IMR-90 (cell line): ENCODE results near the gene DYNC1H1. TPM values are rescaled to one million over a fixed set of nuclear protein-coding genes. Genes with fewer than 3 reads are reported as not detected.

Experiments
- ATAC-seq: fragments of 200-7000 bp; cut with Tn5 transposase; 2 replicates; pipeline ENCODE4 v1.9.1; 2020; ENCODE audit warnings: low read depth, mild to moderate bottlenecking, moderate library complexity
- BruUV-seq: library from RNA; stranded (reverse); fragments of 400-500 nt; replicated peaks from 2 replicates; lab custom pipeline; 2021; lab: Mats Ljungman, UMichigan
- CTCF ChIA-PET: fragments of 300-600 bp; formaldehyde crosslinking; extraction: SDS; loops from one replicate; lab custom pipeline; 2021; ENCODE audit warnings: antibody characterized with exemption; lab: Yijun Ruan, JAX
- POLR2A ChIA-PET: fragments of 300-600 bp; sonication (Branson Sonifier 250); formaldehyde crosslinking; loops from one replicate; lab custom pipeline; 2022; ENCODE audit warnings: antibody characterized with exemption; ENCODE audit not compliant: unreplicated experiment; lab: Charles Lee
- DNase-seq: peaks from one replicate; pipeline ENCODE4 v3.0.0; 2013
- H2AFZ ChIP-seq: replicated peaks from 2 replicates; pipeline ENCODE3; 2013; ENCODE audit warnings: low read length, mild to moderate bottlenecking; ENCODE audit not compliant: poor library complexity
- H2AK5ac ChIP-seq: 2 replicates; pipeline ENCODE4 v1.6.1; 2013; ENCODE audit warnings: low read depth, low read length, inconsistent platforms
- H2AK9ac ChIP-seq: replicated peaks from 2 replicates; pipeline ENCODE3; 2013; ENCODE audit warnings: mild to moderate bottlenecking, low read depth, low read length, moderate library complexity; ENCODE audit not compliant: poor library complexity
- H2BK120ac ChIP-seq: 2 replicates; pipeline ENCODE4 v1.6.1; 2013; ENCODE audit warnings: low read depth, low read length, inconsistent platforms
- H2BK15ac ChIP-seq: 3 replicates; pipeline ENCODE4 v1.6.1; 2013; ENCODE audit warnings: low read depth, low read length, inconsistent platforms
- H2BK20ac ChIP-seq: 2 replicates; pipeline ENCODE4 v1.6.1; 2013; ENCODE audit warnings: low read depth, mild to moderate bottlenecking, inconsistent platforms, low read length, moderate library complexity
- H2BK5ac ChIP-seq: 2 replicates; pipeline ENCODE4 v1.6.1; 2013; ENCODE audit warnings: mild to moderate bottlenecking, low read depth, low read length, inconsistent platforms; ENCODE audit not compliant: poor library complexity, severe bottlenecking
- H3K14ac ChIP-seq: replicated peaks from 2 replicates; pipeline ENCODE4 v1.6.1; 2013; ENCODE audit warnings: low read depth, low read length, inconsistent platforms
- H3K18ac ChIP-seq: 2 replicates; pipeline ENCODE4 v1.6.1; 2013; ENCODE audit warnings: low read depth, low read length, control low read depth
- H3K23ac ChIP-seq: 2 replicates; pipeline ENCODE4 v1.6.1; 2013; ENCODE audit warnings: low read depth, low read length, inconsistent platforms
- H3K27ac ChIP-seq: 2 replicates; pipeline ENCODE4 v1.5.1; 2013; ENCODE audit warnings: mild to moderate bottlenecking, control low read depth, low read length; ENCODE audit not compliant: insufficient read depth
- H3K27me3 ChIP-seq: 2 replicates; pipeline ENCODE4 v1.6.1; 2013; ENCODE audit warnings: low read length; ENCODE audit not compliant: control insufficient read depth, insufficient read depth
- H3K36me3 ChIP-seq: 2 replicates; pipeline ENCODE4 v1.6.1; 2013; ENCODE audit warnings: low read length, mixed read lengths; ENCODE audit not compliant: control insufficient read depth, insufficient read depth
- H3K4ac ChIP-seq: 2 replicates; pipeline ENCODE4 v1.6.1; 2013; ENCODE audit warnings: low read depth, low read length, inconsistent platforms
- H3K4me1 ChIP-seq: 2 replicates; pipeline ENCODE4 v1.6.1; 2013; ENCODE audit warnings: low read length, mixed read lengths; ENCODE audit not compliant: control insufficient read depth, insufficient read depth
- H3K4me2 ChIP-seq: 2 replicates; pipeline ENCODE4 v1.6.1; 2013; ENCODE audit warnings: low read depth, mild to moderate bottlenecking, control low read depth, low read length, moderate library complexity
- H3K4me3 ChIP-seq: 2 replicates; pipeline ENCODE4 v1.5.1; 2013; ENCODE audit warnings: low read depth, mild to moderate bottlenecking, control low read depth, low read length, moderate library complexity; ENCODE audit not compliant: insufficient read depth
- H3K56ac ChIP-seq: 2 replicates; pipeline ENCODE4 v1.6.1; 2013; ENCODE audit warnings: low read length, inconsistent platforms; ENCODE audit not compliant: insufficient read depth; ENCODE audit errors: extremely low read depth
- H3K79me1 ChIP-seq, 2 experiments: 2 replicates each; pipeline ENCODE4 v1.6.1; 2013; ENCODE audit warnings: low read length in 2 of 2, inconsistent platforms in 1 of 2, low read depth in 1 of 2
- H3K9ac ChIP-seq: 2 replicates; pipeline ENCODE4 v1.6.1; 2013; ENCODE audit warnings: low read depth, low read length, control low read depth
- H3K9me1 ChIP-seq: 2 replicates; pipeline ENCODE4 v1.6.1; 2013; ENCODE audit warnings: low read length, inconsistent platforms; ENCODE audit not compliant: insufficient read depth
- H3K9me3 ChIP-seq: 2 replicates; pipeline ENCODE4 v1.6.1; 2013; ENCODE audit warnings: low read length; ENCODE audit not compliant: control insufficient read depth, insufficient read depth
- H4K20me1 ChIP-seq: 2 replicates; pipeline ENCODE4 v1.6.1; 2013; ENCODE audit warnings: low read length, inconsistent platforms; ENCODE audit not compliant: insufficient read depth
- H4K5ac ChIP-seq: 2 replicates; pipeline ENCODE4 v1.6.1; 2013; ENCODE audit warnings: mild to moderate bottlenecking, low read depth, low read length, control low read depth
- H4K8ac ChIP-seq, 2 experiments: 2 replicates each; pipeline ENCODE4 v1.6.1; 2013; ENCODE audit warnings: low read depth in 2 of 2, low read length in 2 of 2, control low read depth in 1 of 2, inconsistent platforms in 1 of 2
- H4K91ac ChIP-seq: 2 replicates; pipeline ENCODE4 v1.6.1; 2013; ENCODE audit warnings: low read depth, low read length, inconsistent platforms; ENCODE audit not compliant: insufficient read depth
- BHLHE40 ChIP-seq: fragments of 150-350 bp; IDR thresholded peaks from 2 replicates; pipeline ENCODE4 v1.6.1; 2016; ENCODE audit warnings: mild to moderate bottlenecking, low read depth, low read length
- CEBPB ChIP-seq: IDR thresholded peaks from 2 replicates; pipeline ENCODE4 v1.6.1; 2012; ENCODE audit warnings: low read depth, low read length, improper control_type of control experiment
- CHD1 ChIP-seq: IDR thresholded peaks from 2 replicates; pipeline ENCODE4 v1.6.1; 2012; ENCODE audit warnings: low read depth, low read length, improper control_type of control experiment
- CTCF ChIP-seq: conservative IDR thresholded peaks from 2 replicates; pipeline ENCODE4 v1.5.1; 2012; ENCODE audit warnings: mild to moderate bottlenecking, low read depth, low read length, improper control_type of control experiment
- FOS ChIP-seq: fragments of 150-350 bp; IDR thresholded peaks from 2 replicates; pipeline ENCODE4 v1.6.1; 2016; ENCODE audit warnings: low read depth, low read length
- MAZ ChIP-seq: IDR thresholded peaks from 2 replicates; pipeline ENCODE4 v1.6.1; 2012; ENCODE audit warnings: low read depth, mild to moderate bottlenecking, low read length, improper control_type of control experiment, moderate library complexity, borderline replicate concordance
- MXI1 ChIP-seq: IDR thresholded peaks from 2 replicates; pipeline ENCODE4 v1.6.1; 2012; ENCODE audit warnings: low read depth, mild to moderate bottlenecking, low read length, moderate library complexity, borderline replicate concordance
- NFE2L2 ChIP-seq: fragments of 150-350 bp; IDR thresholded peaks from 2 replicates; pipeline ENCODE4 v1.6.1; 2016; ENCODE audit warnings: low read depth, mild to moderate bottlenecking, low read length
- POLR2A ChIP-seq: IDR thresholded peaks from 2 replicates; pipeline ENCODE4 v1.6.1; 2012; ENCODE audit warnings: mild to moderate bottlenecking, low read depth, low read length
- RAD21 ChIP-seq: IDR thresholded peaks from 2 replicates; pipeline ENCODE4 v1.6.1; 2012; ENCODE audit warnings: low read length, improper control_type of control experiment
- RCOR1 ChIP-seq: IDR thresholded peaks from 2 replicates; pipeline ENCODE4 v1.6.1; 2012; ENCODE audit warnings: mild to moderate bottlenecking, low read length, improper control_type of control experiment; ENCODE audit not compliant: insufficient replicate concordance
- RFX5 ChIP-seq: IDR thresholded peaks from 2 replicates; pipeline ENCODE4 v1.8.0; 2012; ENCODE audit warnings: low read depth, mild to moderate bottlenecking, low read length, moderate library complexity
- USF2 ChIP-seq: fragments of 150-350 bp; IDR thresholded peaks from 2 replicates; pipeline ENCODE4 v1.6.1; 2017; ENCODE audit warnings: mild to moderate bottlenecking, antibody characterized with exemption, low read length, low read depth
- WGBS, 2 experiments: methylation state at CpG; one replicate each; pipeline versions ENCODE4 v1.1.5 to v1.1.7; 2013; ENCODE audit warnings: missing lambda C conversion rate in 2 of 2; ENCODE audit not compliant: insufficient read length in 1 of 2; ENCODE audit errors: extremely low coverage in 2 of 2; 5-methylcytosine and 5-hydroxymethylcytosine counted together
- dilution Hi-C: fragments of 300-500 bp; cut with HindIII; formaldehyde crosslinking; loops from one replicate; pipeline ENCODE4 v1.14.3; 2018; ENCODE audit warnings: low sequenced_read_pairs; ENCODE audit not compliant: unreplicated experiment
- in situ Hi-C: fragments of 300-500 bp; cut with MboI; formaldehyde crosslinking; loops from 3 replicates; pipeline ENCODE4 v1.14.3; 2019; ENCODE audit warnings: low sequenced_read_pairs, inconsistent platforms, mixed read lengths
- intact Hi-C: fragments of 100-400 bp; cut with micrococcal nuclease; formaldehyde crosslinking; loops from 2 replicates; pipeline ENCODE4 v1.10.0; 2022
- polyA plus RNA-seq, 3 experiments: library from polyadenylated mRNA; depleted of rRNA; stranded (reverse); fragments of >200 nt; gene quantifications; 2 replicates each; pipeline ENCODE4 v1.2.3, GENCODE V29; 2012; ENCODE audit warnings: low replicate concordance in 1 of 3
- total RNA-seq: library from RNA; depleted of rRNA; stranded (reverse); fragments of >200 nt; gene quantifications from 2 replicates; pipeline ENCODE4 v1.2.3, GENCODE V29; 2012
- TF ChIP-seq, protein P1 (sequence below): fragments of 150-350 bp; IDR thresholded peaks from 2 replicates; pipeline ENCODE4 v1.6.1; 2016; ENCODE audit warnings: low read depth, mild to moderate bottlenecking, low read length, moderate library complexity, borderline replicate concordance

DYNC1H1 gene
- total and polyA plus RNA-seq, 2 of the 4 experiments (the other 2 are of a cell fraction) = 240 to 670 TPM

GRCh38 chr14:102049258-102050025 is 85.1 kb downstream of the DYNC1H1 start:
- ChIA-PET CTCF (interaction anchor here (0.7 to 1.1 kb wide), 4 partner anchors 14 to 91 kb away, joined by 3 read pairs; no protein-coding TSS in a partner anchor), POLR2A (interaction anchor here (1.0 kb wide), 1 partner anchor 9 kb away, joined by 3 read pairs; no protein-coding TSS in a partner anchor)
- no peaks in the 10 kb centered on the region for H3K27me3 ChIP-seq
- dilution Hi-C loops (no loop called here), in situ Hi-C loops (no loop called here), intact Hi-C loops (loop anchor here (5.0 kb wide), 1 partner anchor 48 kb away; no protein-coding TSS in a partner anchor)
- H2BK120ac ChIP-seq = no peak overlapping the region
- H3K79me1 ChIP-seq = peaks cover 3 to 14% of the 10 kb centered on the region in 2 experiments; a peak in 3 of 4 replicates
- H3K9ac ChIP-seq = no peak overlapping the region
- no peaks in the 10 kb centered on the region for H3K9me3 ChIP-seq
- peaks cover 10% of the 10 kb centered on the region for H4K20me1 ChIP-seq
- no peak overlapping the region for H4K91ac ChIP-seq
- H4K5ac ChIP-seq = no peak overlapping the region
- H2AFZ ChIP-seq = no peak overlapping the region
- H3K23ac ChIP-seq = no peak overlapping the region
- no peak overlapping the region for H3K4me3 ChIP-seq
- no peak overlapping the region for H4K8ac ChIP-seq
- WGBS, 2 experiments = 62% methylated on average over 12 of the region's 25 CpGs; no CpG with 5 or more reads in 1 of the 2 experiments
- no peak overlapping the region for H3K4me2 ChIP-seq
- BruUV-seq = no TSS peak
- ATAC-seq = no peak; the same call in none of the 2 replicates
- no peak overlapping the region; the same call in 1 of the 2 replicates for H3K4ac ChIP-seq
- no peak overlapping the region for H2BK20ac ChIP-seq
- peaks cover 75% of the 10 kb centered on the region for H3K36me3 ChIP-seq
- no peak for DNase-seq
- H3K4me1 ChIP-seq = peaks cover 8% of the 10 kb centered on the region; the same call in 1 of the 2 replicates
- no peaks in the 10 kb centered on the region for H3K9me1 ChIP-seq
- no peak overlapping the region for H3K18ac ChIP-seq
- no peak overlapping the region for H2AK5ac ChIP-seq
- H3K56ac ChIP-seq = no peak overlapping the region
- H3K14ac ChIP-seq = no peak overlapping the region
- H2AK9ac ChIP-seq = no peak overlapping the region
- no peak overlapping the region for H2BK5ac ChIP-seq
- no peak overlapping the region for H2BK15ac ChIP-seq
- H3K27ac ChIP-seq = no peak overlapping the region
- TF ChIP-seq USF2 (no peak), BHLHE40 (no peak), NFE2L2 (no peak), RCOR1 (no peak), RAD21 (no peak), CHD1 (no peak), RFX5 (no peak), MXI1 (no peak), MAZ (no peak), FOS (no peak), CTCF (no peak), CEBPB (no peak), POLR2A (no peak)
- TF ChIP-seq, protein P1, sequence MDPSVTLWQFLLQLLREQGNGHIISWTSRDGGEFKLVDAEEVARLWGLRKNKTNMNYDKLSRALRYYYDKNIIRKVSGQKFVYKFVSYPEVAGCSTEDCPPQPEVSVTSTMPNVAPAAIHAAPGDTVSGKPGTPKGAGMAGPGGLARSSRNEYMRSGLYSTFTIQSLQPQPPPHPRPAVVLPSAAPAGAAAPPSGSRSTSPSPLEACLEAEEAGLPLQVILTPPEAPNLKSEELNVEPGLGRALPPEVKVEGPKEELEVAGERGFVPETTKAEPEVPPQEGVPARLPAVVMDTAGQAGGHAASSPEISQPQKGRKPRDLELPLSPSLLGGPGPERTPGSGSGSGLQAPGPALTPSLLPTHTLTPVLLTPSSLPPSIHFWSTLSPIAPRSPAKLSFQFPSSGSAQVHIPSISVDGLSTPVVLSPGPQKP = no peak
